Stimulated activated CD4-positive, alpha-beta T cell treated with anti-CD3 and anti-CD28 coated beads, Interleukin-15, amount 100 ng/mL, for 48 hours (primary cell): Measurements from ENCODE around the gene RPS27L.

Source experiments
- DNase-seq, 2 donors: peaks; one replicate each; pipeline ENCODE4 v3.0.0-alpha.2; 2020; ENCODE audit warnings: low read depth in 2 of 2

RPS27L gene

GRCh38 chr15:63188247-63188925 is 31.1 kb upstream of the RPS27L start:
- no peak for DNase-seq

DNA sequence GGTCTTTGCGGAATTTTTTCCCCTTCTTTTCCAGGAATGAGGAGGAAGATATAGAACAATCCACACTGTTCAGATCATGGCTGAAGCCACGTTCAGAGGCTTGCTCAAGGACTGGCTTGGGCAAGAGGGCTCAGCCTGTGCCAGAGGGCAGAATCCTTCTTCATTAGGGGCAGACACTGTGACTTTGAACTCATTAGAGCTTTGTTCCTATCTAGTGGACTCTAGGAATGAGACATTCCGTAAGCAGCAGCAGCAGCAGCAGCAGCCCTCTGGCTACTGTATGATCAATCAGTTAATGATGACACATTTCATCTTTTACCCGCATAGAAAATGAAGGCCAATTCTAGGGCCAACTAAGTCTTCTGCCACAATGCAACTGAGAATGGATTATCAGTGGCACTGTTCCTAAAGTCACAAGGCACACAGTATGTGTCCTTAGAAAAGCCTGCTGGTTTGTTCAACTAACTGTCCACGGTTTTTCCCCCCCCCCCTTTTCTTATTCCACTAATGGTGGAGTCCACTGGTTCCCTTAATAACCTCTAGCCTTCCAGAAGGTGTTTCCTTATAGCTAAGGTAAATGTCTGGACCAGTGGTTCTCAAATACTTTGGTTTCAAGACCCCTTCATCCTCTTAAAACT is 30.4 kb upstream of the RPS27L start:
- no peak for DNase-seq

DNA sequence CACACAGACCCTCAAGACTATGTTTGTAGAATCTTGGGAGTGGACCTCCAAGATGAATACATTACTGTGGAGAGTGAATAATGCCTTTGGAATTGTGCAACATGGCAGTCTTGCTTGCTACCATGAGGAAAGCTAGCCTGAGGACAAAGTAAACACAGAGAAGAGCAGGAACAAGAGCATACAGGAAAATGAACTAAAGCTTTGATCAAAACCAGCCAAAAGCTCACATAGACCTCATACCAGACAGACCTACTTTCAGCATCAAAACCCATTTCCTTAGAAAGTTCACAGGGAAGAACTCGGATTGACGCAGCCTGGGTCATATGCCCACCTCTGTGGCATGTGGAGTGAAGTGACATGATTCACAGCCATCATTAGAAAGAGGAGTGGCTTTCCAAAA is 28.8 kb upstream of the RPS27L start:
- DNase-seq: no peak

DNA sequence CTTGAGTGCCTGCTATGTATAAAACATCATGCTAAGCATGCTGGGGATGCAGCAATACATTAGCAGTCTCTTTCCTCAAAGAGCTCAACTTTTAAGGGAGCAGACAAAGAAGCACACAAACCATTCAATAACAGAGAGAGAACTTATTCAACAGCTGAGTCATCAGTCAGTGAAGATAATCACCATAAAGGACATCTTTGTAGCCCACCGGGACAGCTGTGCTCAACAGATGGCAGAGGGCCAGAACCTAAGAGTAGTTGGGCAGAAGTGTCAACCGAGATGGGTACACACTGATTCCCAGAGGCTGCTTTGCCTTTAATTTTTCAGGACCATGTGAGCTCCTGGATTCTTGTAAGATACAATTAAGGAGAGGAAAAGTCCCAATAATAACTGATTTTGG is 27.9 kb upstream of the RPS27L start:
- DNase-seq: no peak

GRCh38 chr15:63181648-63182047 is 24.4 kb upstream of the RPS27L start:
- DNase-seq: no peak

DNA sequence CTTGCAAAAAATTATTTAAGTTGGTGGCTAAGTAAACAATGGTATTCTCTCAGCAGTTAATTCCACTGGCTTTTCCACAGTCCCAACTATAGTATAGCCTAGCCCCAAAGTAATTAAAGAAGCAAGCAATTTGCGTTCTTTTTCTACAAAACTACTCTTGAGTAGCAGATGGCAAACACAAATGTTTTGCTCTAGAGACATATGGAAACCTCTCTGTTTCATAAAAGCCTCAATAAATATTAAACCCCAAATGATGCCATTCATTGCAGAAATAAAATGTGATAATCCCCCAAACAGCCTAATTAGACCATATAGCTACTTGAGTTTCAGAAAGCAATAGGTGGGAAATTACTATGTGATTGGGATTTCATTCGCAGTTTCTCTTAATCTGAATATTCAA is 23.5 kb upstream of the RPS27L start:
- DNase-seq: no peak

GRCh38 chr15:63178034-63178433 is 20.8 kb upstream of the RPS27L start:
- DNase-seq: no peak

DNA sequence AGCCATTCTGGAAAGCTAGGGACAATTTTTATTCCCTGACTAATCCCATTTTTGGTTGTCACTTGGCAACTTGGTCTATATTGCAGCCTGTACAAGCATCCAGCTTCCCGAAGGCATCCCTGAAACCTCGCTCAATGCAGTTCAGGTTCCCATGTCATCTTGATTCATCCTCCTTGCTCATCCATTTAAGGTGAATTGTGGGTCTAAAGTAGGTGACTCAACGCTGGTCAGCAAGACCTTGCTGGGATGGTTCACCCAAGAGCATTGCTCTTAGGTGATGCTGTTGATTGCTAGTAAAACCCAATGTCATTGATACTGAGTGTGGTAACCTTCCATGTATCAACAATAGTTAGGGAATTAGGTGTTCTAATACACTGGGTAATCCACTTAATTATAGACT is 19.0 kb upstream of the RPS27L start:
- DNase-seq: no peak

DNA sequence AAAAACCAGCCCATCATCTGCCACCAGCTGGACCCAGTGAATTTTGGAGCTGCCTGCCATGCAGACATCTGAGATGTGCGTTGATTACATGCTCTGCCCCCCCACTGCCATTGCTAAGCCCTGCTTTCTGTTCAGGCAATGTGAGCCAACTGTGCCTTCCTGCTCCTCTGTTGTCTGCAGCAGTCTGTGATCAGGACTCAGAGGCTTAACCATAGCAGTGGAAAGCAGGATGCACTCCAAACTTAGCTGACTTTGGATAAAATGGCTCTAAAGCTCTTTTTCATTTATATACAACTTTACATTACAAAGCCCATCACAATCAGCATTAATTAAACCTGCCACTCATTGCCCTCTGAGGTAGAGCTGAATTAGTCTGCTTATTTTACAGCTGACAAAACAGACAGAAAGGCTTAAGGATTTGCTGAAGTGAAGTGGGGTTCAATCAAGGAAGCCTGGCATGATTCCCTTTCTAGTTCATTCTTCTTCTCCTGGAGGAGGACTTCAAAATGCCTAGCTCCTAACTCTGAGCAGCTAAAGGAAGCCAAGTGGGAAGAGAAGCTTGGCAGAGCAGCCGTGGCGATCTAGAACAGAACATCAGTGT is 15.7 kb upstream of the RPS27L start:
- no peak for DNase-seq

DNA sequence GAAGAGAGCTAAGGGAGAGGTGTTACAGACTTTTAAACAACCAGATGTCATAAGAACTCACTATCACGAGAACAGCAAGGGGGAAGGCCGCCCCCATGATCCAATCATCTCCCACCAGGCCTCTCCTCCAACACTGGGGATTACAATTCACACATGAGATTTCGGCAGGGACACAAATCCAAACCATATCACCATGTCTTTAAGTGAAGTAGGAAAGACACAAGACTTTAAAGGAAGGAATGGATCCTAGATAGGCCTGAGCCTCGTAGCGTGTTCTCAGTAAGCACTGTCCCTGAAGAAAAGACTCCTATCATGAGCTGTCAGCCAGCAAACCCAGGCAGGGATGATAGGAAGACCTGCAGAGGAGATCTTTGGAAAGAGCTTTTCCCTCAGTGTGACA is 15.1 kb upstream of the RPS27L start:
- DNase-seq: no peak

- DNase-seq: no peak
These were observed 12.5 kb upstream of the RPS27L start for GRCh38 chr15:63169788-63170187.

DNA sequence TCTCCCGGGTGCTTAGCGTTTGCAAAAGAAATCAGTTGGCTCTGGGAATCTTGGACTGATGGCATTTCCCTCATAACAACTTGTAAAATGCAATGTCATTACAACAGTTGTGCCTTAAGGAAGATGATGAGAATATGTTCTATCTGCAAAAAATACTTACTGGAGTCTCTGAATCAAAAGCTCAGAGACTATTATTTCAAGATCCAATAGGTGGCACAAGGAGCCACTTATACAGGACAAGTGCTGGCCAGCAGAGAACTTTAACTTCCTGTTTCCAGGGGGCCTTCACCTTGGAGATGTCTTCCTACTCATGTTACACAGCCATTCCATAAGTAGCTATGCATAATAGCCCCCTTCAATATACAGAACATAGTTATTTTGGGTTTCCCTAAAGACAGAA is 8.9 kb upstream of the RPS27L start:
- no peak for DNase-seq

GRCh38 chr15:63165166-63165859 is 8.0 kb upstream of the RPS27L start:
- no peak for DNase-seq

GRCh38 chr15:63163217-63163616 is 5.9 kb upstream of the RPS27L start:
- DNase-seq: no peak

DNA sequence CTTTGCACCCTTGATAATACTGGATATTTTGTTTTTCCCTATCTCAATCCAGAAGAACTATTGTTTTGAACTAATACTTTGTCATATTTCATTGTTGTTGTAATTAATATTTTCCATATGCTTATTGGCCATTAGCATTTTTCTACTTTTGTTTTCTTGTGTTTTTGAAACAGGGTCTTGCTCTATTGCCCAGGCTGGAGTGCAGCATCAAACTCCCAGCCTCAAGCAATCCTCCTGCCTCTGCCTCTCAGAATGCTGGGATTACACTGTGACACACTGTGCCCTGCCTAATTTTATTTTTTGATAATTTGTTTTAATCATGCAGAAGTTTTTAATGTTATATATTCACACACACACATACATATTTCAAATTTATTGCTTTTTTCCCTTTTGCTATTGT is 3.4 kb upstream of the RPS27L start:
- no peak for DNase-seq

- DNase-seq: no peak
These were observed 684 bp upstream of the RPS27L start for GRCh38 chr15:63157891-63158431.

DNA sequence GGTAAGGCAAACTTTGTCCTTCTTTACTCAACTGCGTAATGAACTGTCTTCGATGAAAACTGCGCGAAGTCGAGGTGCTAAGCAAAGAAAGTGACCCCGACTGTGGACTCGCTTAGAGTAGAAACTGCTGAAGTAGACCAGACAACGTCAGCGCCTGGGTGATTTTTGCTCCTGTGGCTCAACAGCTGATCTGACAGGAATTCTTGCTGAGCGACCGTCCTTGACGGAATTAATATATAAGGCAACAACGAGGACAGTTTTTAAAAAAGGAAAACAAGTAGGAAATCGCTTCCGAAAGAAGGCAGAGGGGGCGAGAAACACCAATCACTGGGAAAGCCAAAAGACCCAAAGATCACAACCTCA is 541 bp downstream of the RPS27L start:
- no peak for DNase-seq

GRCh38 chr15:63156086-63156710 is 1.1 kb downstream of the RPS27L start:
- DNase-seq: no peak

- no peak for DNase-seq
These were observed 1.8 kb downstream of the RPS27L start for GRCh38 chr15:63155486-63155885.

DNA sequence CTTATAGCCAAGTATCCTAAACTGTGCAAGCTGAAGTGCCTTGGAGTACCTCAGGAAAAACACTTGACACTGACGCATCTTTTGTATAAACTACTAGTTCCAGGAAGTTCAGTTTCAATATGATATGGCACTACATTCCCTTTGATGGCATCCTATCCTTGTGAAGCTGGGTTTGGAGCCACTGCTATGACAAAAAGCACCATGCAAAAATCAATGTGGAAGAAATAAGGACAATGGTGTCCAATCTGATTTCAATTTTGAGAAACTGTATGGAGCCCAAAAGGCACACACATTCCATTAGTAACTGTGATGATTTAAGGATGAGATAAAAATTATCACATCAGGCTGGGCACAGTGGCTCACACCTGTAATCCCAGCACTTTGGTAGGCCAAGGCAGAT is 5.6 kb downstream of the RPS27L start:
- no peak for DNase-seq

DNA sequence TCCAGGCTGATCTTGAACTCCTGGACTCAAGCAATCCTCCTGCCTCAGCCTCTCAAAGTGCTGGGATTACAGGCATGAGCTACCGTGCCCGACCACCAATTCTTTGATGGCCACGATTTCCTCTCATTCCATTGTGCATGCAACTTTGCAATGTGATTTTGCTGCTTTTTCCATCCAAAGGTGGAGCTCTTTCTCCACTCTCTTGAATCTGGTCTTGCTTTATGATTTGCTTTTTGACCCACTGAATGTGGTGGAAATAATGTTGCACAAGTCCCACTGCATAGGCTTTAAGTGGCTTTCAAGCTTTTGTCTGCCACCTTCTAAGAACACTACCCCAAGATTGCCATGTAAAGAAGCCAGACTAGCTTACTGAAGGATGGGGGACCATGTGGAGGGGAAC is 10.6 kb downstream of the RPS27L start:
- no peak for DNase-seq

DNA sequence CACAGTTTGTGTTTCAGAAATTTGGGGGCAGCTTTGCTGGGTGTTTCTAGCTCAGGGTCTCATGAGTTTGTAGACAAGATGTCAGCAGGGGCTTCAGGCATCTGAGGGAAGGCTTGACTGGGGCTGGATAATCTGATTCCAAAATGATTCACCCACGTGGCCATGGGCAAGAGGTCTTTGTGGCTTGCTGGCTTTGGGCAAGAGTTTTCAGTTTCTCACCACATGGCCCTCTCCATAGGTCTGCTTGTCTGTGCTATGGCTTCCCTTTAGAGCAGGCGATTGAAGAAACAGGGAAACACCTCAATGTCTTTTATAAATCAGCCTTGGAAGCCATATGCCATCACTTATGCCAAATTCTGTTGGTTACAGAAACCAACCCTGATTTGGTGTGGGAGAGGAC is 11.9 kb downstream of the RPS27L start:
- DNase-seq: no peak
